ENCODE results near the gene CASTOR1. TPM values are rescaled to one million over a fixed set of nuclear protein-coding genes. Genes with fewer than 3 reads are reported as not detected.

Gene CASTOR1
- total RNA-seq, 1 experiment from 2014 or later: 2.0 TPM

DNA sequence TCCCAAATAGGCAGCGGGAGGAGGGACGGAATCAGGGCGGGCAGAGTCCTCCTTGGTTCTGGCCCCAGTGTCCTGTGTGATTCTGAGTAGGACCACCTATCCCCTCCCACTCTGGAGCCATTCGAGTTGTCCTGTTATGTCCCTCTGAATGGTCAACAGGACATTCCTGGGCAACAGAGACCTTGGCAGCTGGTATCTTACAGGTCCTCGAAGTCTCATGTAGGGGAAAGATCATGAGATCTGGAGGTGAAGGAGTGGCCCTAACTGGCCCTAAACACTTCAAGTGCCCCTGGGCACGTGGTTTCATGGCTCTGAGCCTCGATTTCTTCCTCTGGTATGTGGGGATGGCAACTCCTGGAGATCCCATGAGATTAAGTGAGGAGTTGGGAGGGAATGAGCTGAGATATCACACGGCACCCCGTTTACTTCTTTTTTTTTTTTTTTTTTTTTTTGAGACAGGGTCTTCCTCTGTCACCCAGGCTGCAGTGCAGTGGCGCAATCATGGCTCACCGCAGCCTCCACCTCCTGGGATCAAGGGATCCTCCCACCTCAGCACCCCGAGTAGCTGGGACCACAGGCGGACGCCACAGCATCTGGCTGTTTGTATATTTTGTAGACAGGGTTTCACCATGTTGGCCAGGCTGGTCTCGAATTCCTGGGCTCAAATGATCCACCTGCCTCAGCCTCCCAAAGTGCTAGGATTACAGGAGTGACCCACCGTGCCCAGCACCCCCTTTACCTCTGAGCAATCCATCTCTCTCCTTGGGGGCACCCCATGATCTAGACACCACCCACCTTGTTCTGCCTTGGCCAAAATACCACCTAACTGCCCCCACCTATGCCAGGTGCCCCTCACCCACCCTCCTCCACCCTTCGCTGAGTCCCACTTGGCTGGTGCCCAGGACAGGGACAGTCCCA is 49.6 kb downstream of the CASTOR1 start:
- CTCF ChIA-PET: no interaction called here
- BruUV-seq (replicated peaks): no TSS peak
- POLR2A ChIA-PET (ENCODE audit: low non-redundant PET): no interaction called here
- Histone ChIP-seq H3K27me3 (replicated peaks; ENCODE audit: insufficient read depth, low read depth, low read length, poor library complexity) (no peaks in the 10 kb centered on the region), H3K4me3 (ENCODE audit: low read depth, low read length, poor library complexity, severe bottlenecking) (no peak overlapping the region), H3K9me3 (ENCODE audit: low read depth, low read length, poor library complexity, severe bottlenecking) (no peaks in the 10 kb centered on the region), H3K36me3 (ENCODE audit: insufficient read depth, low read length, poor library complexity, severe bottlenecking) (no peaks in the 10 kb centered on the region), H3K4me1 (ENCODE audit: insufficient read depth, low read length, poor library complexity, severe bottlenecking) (no peaks in the 10 kb centered on the region), H3K27ac (ENCODE audit: low read depth, low read length, poor library complexity, severe bottlenecking) (no peak overlapping the region)
- TF ChIP-seq EZH2 (IDR thresholded peaks at IDR 0.05; ENCODE audit: borderline replicate concordance, low read depth, low read length, poor library complexity, severe bottlenecking): no peak
- TF ChIP-seq, protein P1, sequence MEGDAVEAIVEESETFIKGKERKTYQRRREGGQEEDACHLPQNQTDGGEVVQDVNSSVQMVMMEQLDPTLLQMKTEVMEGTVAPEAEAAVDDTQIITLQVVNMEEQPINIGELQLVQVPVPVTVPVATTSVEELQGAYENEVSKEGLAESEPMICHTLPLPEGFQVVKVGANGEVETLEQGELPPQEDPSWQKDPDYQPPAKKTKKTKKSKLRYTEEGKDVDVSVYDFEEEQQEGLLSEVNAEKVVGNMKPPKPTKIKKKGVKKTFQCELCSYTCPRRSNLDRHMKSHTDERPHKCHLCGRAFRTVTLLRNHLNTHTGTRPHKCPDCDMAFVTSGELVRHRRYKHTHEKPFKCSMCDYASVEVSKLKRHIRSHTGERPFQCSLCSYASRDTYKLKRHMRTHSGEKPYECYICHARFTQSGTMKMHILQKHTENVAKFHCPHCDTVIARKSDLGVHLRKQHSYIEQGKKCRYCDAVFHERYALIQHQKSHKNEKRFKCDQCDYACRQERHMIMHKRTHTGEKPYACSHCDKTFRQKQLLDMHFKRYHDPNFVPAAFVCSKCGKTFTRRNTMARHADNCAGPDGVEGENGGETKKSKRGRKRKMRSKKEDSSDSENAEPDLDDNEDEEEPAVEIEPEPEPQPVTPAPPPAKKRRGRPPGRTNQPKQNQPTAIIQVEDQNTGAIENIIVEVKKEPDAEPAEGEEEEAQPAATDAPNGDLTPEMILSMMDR (conservative IDR thresholded peaks at IDR 0.05; ENCODE audit: low read depth, low read length): no peak
- intact Hi-C loops (cut with micrococcal nuclease; ENCODE audit: unreplicated experiment): no loop called here
- DNase-seq (ENCODE audit: low spot score): no peak

DNA sequence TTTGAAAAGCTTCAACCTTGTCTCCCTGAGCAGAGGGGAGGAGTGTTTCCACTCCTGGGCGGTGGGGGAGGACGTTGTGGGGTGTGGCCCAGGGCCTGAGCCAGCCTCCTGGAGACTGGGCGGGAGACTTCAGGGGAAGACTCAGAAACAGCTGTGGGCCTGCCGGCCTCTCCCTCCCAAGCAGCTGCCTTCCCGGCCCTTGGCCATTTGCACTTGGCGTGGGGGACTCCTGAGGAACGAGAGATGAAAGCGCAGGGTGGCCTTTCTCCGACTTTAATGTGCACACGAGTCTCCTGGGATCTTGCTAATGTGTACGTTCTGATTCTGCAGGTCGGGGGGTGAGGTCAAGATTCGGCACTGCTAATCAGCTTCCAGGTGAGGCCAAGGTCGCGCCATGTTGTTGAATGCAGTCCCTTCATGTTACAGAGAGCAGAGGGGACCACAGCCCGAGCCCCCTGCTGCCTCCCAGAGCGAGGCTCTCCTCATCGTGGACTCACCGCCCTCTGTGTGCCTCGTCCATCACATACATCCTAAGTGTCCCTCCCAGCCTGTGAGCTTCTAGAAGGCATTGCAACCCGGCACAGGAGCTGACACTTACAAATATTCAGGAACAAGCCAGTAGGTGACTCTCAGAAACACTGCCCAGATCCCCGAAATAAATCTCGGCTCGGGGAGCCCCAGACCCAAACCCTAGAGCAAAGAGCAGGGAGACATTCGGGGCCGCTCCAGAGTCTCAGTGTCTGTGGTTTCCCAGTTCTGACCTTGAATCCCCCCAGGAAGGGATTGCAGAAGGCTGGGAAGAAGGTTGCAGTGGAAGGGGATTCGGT is 50.4 kb downstream of the CASTOR1 start:
- H3K4me1 ChIP-seq (ENCODE audit: insufficient read depth, low read length, poor library complexity, severe bottlenecking): no peaks in the 10 kb centered on the region
- H3K27ac ChIP-seq (ENCODE audit: low read depth, low read length, poor library complexity, severe bottlenecking): no peak overlapping the region
- no peak for DNase-seq (ENCODE audit: low spot score)

DNA sequence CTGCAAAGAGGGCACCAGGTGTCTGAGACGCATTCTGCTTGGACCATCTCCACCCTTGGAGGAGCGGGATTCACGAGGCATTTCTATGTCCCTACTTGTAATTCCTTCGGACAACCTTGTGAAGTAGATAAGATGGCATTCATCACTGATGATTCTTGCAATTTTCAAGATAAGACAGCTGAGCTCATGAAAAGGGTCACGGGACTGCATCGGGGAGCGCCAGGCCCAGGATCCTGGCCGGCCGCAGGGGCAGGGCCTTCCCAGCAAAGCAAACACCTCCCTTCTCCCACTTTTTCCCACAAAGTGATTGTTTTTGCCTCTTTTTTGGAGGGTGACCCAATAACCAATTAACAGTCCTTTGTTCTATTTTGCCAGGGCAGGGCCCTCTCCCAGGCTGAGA is 51.2 kb downstream of the CASTOR1 start:
- Histone ChIP-seq H3K27me3 (replicated peaks; ENCODE audit: insufficient read depth, low read depth, low read length, poor library complexity) (no peaks in the 10 kb centered on the region), H3K9me3 (ENCODE audit: low read depth, low read length, poor library complexity, severe bottlenecking) (no peaks in the 10 kb centered on the region), H3K36me3 (ENCODE audit: insufficient read depth, low read length, poor library complexity, severe bottlenecking) (no peaks in the 10 kb centered on the region), H3K4me1 (ENCODE audit: insufficient read depth, low read length, poor library complexity, severe bottlenecking) (no peaks in the 10 kb centered on the region), H3K27ac (ENCODE audit: low read depth, low read length, poor library complexity, severe bottlenecking) (no peak overlapping the region), H3K4me3 (ENCODE audit: low read depth, low read length, poor library complexity, severe bottlenecking) (no peak overlapping the region)
- POLR2A ChIA-PET (ENCODE audit: low non-redundant PET): no interaction called here
- intact Hi-C loops (cut with micrococcal nuclease; ENCODE audit: unreplicated experiment): no loop called here
- TF ChIP-seq, protein P1 (conservative IDR thresholded peaks at IDR 0.05; ENCODE audit: low read depth, low read length): no peak
- TF ChIP-seq EZH2 (IDR thresholded peaks at IDR 0.05; ENCODE audit: borderline replicate concordance, low read depth, low read length, poor library complexity, severe bottlenecking): no peak
- DNase-seq (ENCODE audit: low spot score): no peak
- CTCF ChIA-PET: no interaction called here
- BruUV-seq (replicated peaks): no TSS peak

More for the DNA sequence above, 50.4 kb downstream of the CASTOR1 start:
- no peak for TF ChIP-seq EZH2 (IDR thresholded peaks at IDR 0.05; ENCODE audit: borderline replicate concordance, low read depth, low read length, poor library complexity, severe bottlenecking)
- TF ChIP-seq, protein P1 (conservative IDR thresholded peaks at IDR 0.05; ENCODE audit: low read depth, low read length): no peak
- no peaks in the 10 kb centered on the region for H3K27me3 ChIP-seq (replicated peaks; ENCODE audit: insufficient read depth, low read depth, low read length, poor library complexity)
- no peaks in the 10 kb centered on the region for H3K36me3 ChIP-seq (ENCODE audit: insufficient read depth, low read length, poor library complexity, severe bottlenecking)
- no peak overlapping the region for H3K4me3 ChIP-seq (ENCODE audit: low read depth, low read length, poor library complexity, severe bottlenecking)
- no peaks in the 10 kb centered on the region for H3K9me3 ChIP-seq (ENCODE audit: low read depth, low read length, poor library complexity, severe bottlenecking)
- no TSS peak for BruUV-seq (replicated peaks)
- POLR2A ChIA-PET (ENCODE audit: low non-redundant PET): no interaction called here
- CTCF ChIA-PET: no interaction called here
- intact Hi-C loops (cut with micrococcal nuclease; ENCODE audit: unreplicated experiment): no loop called here
